ENCODE data around the gene ARHGAP6.

DNA sequence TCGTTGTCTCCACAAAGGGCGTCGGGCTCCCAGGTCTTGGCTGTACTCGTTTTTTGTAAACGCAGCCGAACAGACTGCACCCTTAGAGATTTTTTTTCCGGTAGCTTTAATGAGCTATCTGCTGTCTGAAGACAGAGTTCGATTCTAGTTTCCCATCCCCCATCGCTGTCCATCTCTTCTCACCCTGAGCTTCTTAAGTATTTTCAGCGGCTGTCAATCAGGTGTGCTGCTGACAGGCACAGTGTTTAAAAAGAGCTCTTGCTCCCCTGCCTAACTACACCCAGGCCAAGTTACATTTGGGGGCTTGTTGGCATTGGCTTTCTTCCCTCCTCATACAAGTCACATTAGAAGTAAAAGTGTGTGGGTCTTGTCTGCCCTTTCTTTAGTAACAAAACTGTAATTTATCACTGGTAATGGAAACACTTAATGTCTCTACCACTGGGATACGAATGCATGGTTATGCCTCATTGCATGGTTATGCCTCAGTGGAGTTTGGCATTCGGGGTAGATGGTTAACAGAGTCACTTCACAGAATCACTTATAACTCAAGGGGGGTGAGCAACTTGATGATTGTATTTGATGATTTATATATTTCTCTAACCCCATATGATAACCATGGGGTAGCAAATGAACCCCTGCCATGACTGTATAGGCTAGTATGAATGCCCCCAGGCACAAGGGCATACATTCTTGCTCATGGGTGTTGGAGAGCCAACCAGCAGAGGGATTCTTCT lies 1.4 kb upstream of the ARHGAP6 start:
- no peak for TF ChIP-seq EZH2 (IDR thresholded peaks at IDR 0.05)
- TF ChIP-seq POLR2AphosphoS5 (IDR thresholded peaks at IDR 0.05; ENCODE audit: borderline replicate concordance, low read depth, low read length): no peak

Data from SK-N-MC (cell line).